ENCODE data around the gene PHLDB1.

The PHLDB1 gene

DNA sequence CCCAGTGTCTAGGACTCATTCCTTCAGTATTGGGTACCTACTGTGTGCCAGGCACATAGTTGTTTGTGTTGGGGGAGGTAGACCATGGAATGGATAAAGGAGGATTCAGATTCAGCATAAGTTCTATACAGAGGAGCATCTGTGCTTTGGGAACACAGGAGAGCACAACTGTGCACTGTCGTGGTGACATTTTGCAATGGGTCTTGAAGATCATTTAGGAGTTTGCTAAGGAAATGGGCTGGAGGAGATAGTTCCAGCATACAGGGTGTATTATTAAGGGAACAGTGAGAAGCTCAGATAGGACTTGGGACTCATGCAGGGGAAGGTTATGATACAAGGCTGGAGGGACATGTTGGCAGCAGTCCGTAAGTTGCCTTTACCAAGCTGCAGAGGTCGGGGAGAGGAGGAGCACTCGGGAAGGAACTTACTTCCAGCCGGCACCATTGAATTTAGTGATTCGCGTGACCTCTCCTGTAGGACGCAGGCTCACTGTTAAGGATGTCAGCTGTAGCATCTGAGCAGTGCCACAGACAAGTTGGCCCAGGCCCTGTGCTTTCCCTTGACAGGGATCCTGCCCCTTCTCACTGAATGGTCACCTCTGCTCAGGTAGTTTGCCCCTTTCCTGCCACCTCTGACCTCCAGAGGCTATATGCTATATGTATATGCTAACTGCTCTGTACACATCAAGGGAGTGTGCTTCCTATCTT is 46.4 kb downstream of the PHLDB1 start:
- Histone ChIP-seq H3K4me3 (no peak overlapping the region), H3K9ac (ENCODE audit: insufficient read length) (no peak overlapping the region), H3K27ac (no peak overlapping the region), H3K36me3 (ENCODE audit: insufficient read depth, low read length) (peaks cover 11% of the 10 kb centered on the region; the same call in 1 of the 2 replicates), H3K9me3 (ENCODE audit: low read depth, low read length) (no peaks in the 10 kb centered on the region)
- DNase-seq (ENCODE audit: low read depth, low spot score) = no peak
- no peak for TF ChIP-seq POLR2AphosphoS5 (IDR thresholded peaks at IDR 0.05; ENCODE audit: borderline replicate concordance, low read depth, low read length)
- no peak for TF ChIP-seq EZH2 (IDR thresholded peaks at IDR 0.05)
- TF ChIP-seq FOXP2 (optimal IDR thresholded peaks at IDR 0.05; ENCODE audit: control extremely low read depth, extremely low read length, insufficient read depth) = no peak

DNA sequence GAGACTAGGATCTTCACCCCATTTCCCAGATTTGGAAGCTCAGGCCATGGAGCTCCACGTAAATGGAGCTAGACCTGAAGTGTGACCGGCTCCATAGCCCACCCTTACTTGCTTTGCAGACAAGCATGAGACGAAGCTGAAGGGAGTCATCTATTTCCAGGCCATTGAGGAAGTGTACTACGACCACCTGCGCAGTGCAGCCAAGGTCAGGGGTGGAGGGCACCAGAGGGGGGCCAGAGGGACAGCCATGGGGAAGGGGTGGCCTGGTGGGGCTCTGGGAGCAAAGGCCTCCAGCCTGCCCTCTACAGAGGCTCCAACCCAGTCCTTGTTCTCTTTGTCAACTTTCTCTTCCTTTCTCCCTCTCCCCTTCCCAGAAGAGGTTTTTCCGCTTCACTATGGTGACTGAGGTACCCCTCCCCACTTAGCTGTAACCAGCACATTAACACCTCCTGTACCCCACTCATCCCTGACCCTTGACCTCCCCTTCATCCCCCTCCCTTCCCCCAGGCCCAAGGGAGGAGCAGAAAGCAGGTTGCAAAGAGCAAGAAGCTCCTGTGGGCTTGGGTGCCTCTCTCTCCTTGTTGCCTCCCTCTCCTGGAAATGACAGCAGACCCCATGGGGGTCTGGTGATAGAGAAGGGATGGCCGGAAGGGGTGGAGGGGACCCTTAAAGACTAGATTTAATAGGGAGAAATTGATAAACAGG is 48.2 kb downstream of the PHLDB1 start:
- TF ChIP-seq EZH2 (IDR thresholded peaks at IDR 0.05) = no peak
- TF ChIP-seq POLR2AphosphoS5 (IDR thresholded peaks at IDR 0.05; ENCODE audit: borderline replicate concordance, low read depth, low read length) = no peak
- TF ChIP-seq FOXP2 (optimal IDR thresholded peaks at IDR 0.05; ENCODE audit: control extremely low read depth, extremely low read length, insufficient read depth) = no peak
- Histone ChIP-seq H3K9me3 (ENCODE audit: low read depth, low read length) (no peaks in the 10 kb centered on the region), H3K4me3 (no peak overlapping the region), H3K27ac (no peak overlapping the region), H3K36me3 (ENCODE audit: insufficient read depth, low read length) (peaks cover 4% of the 10 kb centered on the region; the same call in 1 of the 2 replicates), H3K9ac (ENCODE audit: insufficient read length) (no peak overlapping the region)
- DNase-seq (ENCODE audit: low read depth, low spot score) = no peak

DNA sequence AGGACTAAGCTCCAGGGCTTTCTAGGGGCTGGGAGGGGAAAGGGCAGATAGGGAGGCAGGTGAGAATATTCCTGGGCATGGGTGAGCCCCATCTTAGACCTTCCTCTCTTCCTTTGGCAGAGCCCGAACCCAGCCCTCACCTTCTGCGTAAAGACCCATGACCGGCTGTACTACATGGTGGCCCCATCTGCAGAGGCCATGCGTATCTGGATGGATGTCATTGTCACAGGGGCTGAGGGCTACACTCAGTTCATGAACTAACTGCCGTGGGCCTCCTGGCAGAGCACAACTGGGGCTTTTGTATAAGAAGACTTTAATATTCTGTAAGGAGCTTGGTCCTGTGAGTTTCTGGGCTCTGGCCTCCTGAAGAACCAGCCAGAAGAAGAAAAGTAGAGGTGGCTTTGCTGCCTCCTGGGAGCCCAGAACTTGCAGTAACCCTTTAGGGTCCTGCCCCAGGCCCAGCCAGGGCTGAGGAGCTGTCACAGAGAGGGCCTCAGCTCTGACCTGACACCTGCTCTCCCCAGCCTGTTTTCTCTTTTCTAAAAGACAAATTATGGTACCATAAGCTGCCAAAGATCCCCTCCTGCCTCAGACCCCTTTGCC is 49.2 kb downstream of the PHLDB1 start:
- no peak overlapping the region for H3K9ac ChIP-seq (ENCODE audit: insufficient read length)
- H3K36me3 ChIP-seq (ENCODE audit: insufficient read depth, low read length) = no peaks in the 10 kb centered on the region
- TF ChIP-seq POLR2AphosphoS5 (IDR thresholded peaks at IDR 0.05; ENCODE audit: borderline replicate concordance, low read depth, low read length) (no peak), EZH2 (IDR thresholded peaks at IDR 0.05) (no peak), FOXP2 (optimal IDR thresholded peaks at IDR 0.05; ENCODE audit: control extremely low read depth, extremely low read length, insufficient read depth) (no peak)

DNA sequence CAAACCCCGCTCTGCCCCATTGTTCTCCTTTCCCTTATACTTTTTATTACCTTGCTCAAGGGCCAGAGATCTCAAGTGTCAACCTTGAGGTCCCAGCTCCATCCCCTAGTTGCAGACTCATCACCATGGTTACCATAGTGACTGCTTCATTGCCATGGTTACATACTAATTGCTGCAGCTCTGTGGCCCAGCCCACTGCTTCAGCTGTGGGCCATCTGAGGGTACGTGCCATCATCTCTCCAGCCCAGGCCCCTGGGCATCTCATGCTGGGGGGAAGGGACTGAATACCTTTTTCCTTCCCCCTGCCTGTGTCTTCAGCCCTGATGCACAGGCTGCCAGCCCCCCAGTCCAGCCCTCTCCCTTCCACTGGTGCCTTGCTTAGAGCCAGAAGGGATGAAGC is 49.8 kb downstream of the PHLDB1 start:
- Histone ChIP-seq H3K36me3 (ENCODE audit: insufficient read depth, low read length) (no peaks in the 10 kb centered on the region), H3K27ac (no peak overlapping the region), H3K4me3 (no peak overlapping the region), H3K9ac (ENCODE audit: insufficient read length) (no peak overlapping the region), H3K9me3 (ENCODE audit: low read depth, low read length) (no peaks in the 10 kb centered on the region)
- no peak for TF ChIP-seq POLR2AphosphoS5 (IDR thresholded peaks at IDR 0.05; ENCODE audit: borderline replicate concordance, low read depth, low read length)
- TF ChIP-seq EZH2 (IDR thresholded peaks at IDR 0.05) = no peak
- no peak for TF ChIP-seq FOXP2 (optimal IDR thresholded peaks at IDR 0.05; ENCODE audit: control extremely low read depth, extremely low read length, insufficient read depth)
- DNase-seq (ENCODE audit: low read depth, low spot score) = no peak

More for the DNA sequence above, 49.2 kb downstream of the PHLDB1 start:
- H3K27ac ChIP-seq = no peak overlapping the region
- no peaks in the 10 kb centered on the region for H3K9me3 ChIP-seq (ENCODE audit: low read depth, low read length)
- H3K4me3 ChIP-seq = no peak overlapping the region
- DNase-seq (ENCODE audit: low read depth, low spot score) = no peak

DNA sequence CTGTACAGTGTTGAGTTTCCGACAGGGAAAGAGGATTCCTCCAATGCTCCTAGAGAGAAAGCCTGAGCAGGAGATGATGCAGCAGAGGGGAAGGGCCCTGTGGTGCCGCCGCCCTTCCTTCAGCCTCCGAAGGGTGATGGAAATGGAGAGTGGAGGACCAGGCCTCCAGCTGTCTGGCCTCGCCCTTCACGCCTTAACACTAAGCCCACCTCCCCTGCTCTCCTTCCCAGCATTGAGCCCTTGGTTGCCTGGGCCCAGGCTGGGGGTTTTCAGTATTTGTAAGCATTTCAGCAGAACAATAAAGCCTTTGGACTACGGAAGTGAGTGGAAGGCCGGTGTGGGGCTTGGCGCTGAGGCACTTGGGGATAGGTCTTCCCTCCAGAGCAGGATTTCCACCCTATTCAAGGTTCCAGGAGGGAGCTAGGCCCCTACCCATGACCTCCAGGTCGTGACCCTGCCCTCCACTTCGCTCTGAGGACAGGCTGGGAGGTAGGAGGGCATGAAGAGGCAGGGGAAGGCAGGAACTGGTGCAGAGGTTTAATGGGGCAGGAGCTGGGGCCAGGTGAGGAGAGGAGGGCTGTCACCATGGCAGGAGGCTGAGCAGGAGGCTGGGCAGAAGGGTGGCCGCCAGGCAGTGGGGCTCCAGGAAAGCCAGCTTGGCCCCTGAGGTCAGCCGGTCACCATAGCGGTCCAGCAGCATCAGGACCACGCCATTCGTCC is 50.5 kb downstream of the PHLDB1 start:
- Histone ChIP-seq H3K9me3 (ENCODE audit: low read depth, low read length) (no peaks in the 10 kb centered on the region), H3K27ac (no peak overlapping the region), H3K4me3 (no peak overlapping the region), H3K36me3 (ENCODE audit: insufficient read depth, low read length) (no peaks in the 10 kb centered on the region), H3K9ac (ENCODE audit: insufficient read length) (no peak overlapping the region)
- TF ChIP-seq FOXP2 (optimal IDR thresholded peaks at IDR 0.05; ENCODE audit: control extremely low read depth, extremely low read length, insufficient read depth) = no peak
- TF ChIP-seq EZH2 (IDR thresholded peaks at IDR 0.05) = no peak
- no peak for TF ChIP-seq POLR2AphosphoS5 (IDR thresholded peaks at IDR 0.05; ENCODE audit: borderline replicate concordance, low read depth, low read length)
- DNase-seq (ENCODE audit: low read depth, low spot score) = no peak

DNA sequence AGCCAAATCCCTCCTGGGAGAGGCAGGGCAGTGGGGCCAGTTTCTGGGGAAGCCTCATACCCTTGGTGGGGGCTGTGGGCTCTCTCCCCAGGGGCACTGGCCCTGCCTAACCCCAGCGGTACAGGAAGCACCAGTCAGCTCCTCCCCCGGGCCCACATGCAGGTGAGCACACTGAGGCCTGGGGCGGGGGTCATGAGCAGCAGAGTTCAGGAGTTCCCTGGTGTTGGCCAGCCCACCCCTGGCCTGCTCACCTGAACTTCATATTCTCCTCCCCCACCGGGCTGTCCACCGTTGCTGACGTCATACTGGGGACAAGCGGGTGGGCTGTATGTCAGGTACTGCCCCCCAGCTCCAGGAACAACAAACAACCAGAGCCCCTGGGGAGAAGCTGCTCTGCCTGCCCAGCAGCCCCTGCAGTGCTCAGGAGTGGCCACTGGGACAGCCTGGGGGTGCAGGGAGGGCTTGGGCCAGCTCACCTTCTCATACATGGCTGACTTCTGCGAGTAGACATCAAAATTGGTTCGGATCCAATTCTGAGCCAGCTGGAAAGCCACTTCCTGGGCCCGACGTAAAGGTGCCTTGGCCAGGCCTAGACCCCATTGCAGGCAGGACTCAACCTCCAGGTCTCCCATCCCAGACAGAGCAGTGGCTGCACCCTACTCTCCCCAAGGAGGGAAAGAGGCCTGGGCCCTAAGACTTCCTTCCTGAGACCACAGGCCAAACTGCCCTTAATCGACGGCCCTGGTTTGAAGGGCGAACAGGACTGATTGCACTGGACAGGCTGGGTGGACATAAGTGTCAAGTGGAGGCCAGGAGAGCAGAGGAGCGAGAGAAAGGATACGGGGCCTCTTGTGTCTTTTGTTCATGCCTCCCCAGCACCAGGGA is 51.3 kb downstream of the PHLDB1 start:
- no peak overlapping the region for H3K27ac ChIP-seq
- no peaks in the 10 kb centered on the region for H3K9me3 ChIP-seq (ENCODE audit: low read depth, low read length)
- no peak for DNase-seq (ENCODE audit: low read depth, low spot score)
- TF ChIP-seq POLR2AphosphoS5 (IDR thresholded peaks at IDR 0.05; ENCODE audit: borderline replicate concordance, low read depth, low read length) = no peak
- TF ChIP-seq FOXP2 (optimal IDR thresholded peaks at IDR 0.05; ENCODE audit: control extremely low read depth, extremely low read length, insufficient read depth) = no peak
- TF ChIP-seq EZH2 (IDR thresholded peaks at IDR 0.05) = no peak
- no peak overlapping the region for H3K4me3 ChIP-seq
- H3K9ac ChIP-seq (ENCODE audit: insufficient read length) = no peak overlapping the region
- H3K36me3 ChIP-seq (ENCODE audit: insufficient read depth, low read length) = no peaks in the 10 kb centered on the region

DNA sequence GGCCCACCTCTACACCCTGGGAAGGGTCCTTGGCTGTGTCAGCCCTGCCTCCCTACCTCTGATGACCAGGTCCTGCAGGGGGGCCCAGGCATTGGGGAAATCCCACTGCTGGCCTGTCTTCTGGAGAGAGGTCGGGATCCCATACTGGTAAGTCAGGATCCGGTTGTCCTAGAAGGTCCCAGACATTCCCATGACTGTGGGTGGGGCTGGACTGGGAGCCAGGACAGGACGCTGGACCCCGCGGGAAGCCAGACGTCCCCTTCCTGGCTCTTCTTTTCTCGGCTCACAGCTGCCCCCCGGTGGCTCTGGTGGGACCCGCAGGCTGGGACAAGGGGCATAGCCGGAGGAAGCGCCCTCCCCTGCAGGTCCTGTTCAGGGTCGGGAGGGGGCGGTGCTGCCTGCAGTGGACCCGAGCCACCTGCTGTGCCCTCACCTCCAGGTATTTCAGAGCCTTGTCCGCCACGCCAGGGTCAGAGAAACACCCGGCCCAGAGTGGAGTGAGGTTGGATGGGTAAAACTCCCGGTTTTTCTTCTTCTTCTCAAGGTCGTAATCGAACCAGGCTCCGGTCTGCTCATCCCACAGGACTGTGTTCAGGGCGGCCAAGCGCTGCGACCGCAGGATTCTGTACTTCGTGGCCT is 52.0 kb downstream of the PHLDB1 start:
- Histone ChIP-seq H3K9me3 (ENCODE audit: low read depth, low read length) (no peaks in the 10 kb centered on the region), H3K9ac (ENCODE audit: insufficient read length) (no peak overlapping the region), H3K27ac (no peak overlapping the region), H3K36me3 (ENCODE audit: insufficient read depth, low read length) (no peaks in the 10 kb centered on the region), H3K4me3 (no peak overlapping the region)
- peak; percentile 24 for DNase-seq (ENCODE audit: low read depth, low spot score)
- TF ChIP-seq EZH2 (IDR thresholded peaks at IDR 0.05) = no peak
- peak; percentile 38 for TF ChIP-seq FOXP2 (optimal IDR thresholded peaks at IDR 0.05; ENCODE audit: control extremely low read depth, extremely low read length, insufficient read depth)
